ENCODE measurements around the gene FURIN. TPM values are rescaled to one million over a fixed set of nuclear protein-coding genes. Genes with fewer than 3 reads are reported as not detected.
"Not testable (repeated sequence)": the region's sequence is repeated elsewhere in the genome, so short reads cannot be mapped to it uniquely, and the experiment has no call there.

FURIN gene
- 59.2 and 124 TPM in 2 replicates for total RNA-seq

DNA sequence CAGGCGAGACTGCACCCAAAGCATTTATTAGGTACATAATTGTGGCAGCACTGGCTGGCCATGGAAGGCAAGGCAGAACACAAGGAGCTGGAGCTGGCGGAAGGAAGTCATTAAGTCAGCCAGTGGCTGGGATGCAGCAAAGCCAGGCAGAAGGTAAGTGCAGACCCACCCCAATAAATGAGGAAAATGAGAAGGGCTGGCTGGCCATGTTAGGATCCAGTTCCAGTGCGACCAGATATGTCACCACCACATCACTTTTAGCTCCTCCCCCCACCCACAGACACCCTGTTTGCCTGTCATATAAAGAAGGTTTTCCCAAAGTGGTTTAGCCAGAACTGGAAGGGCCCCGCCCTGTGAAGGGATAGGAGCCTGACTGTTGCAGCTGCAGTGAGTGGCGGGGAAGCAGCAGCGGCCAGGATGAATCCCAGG lies at the start of gene FURIN:
FURIN (plus strand) TSS at position 328 of the 429 bp plus-strand sequence. CDS start 7,153 bp downstream, outside the sequence.
- DNase-seq (ENCODE audit: low read depth): no peak

DNA sequence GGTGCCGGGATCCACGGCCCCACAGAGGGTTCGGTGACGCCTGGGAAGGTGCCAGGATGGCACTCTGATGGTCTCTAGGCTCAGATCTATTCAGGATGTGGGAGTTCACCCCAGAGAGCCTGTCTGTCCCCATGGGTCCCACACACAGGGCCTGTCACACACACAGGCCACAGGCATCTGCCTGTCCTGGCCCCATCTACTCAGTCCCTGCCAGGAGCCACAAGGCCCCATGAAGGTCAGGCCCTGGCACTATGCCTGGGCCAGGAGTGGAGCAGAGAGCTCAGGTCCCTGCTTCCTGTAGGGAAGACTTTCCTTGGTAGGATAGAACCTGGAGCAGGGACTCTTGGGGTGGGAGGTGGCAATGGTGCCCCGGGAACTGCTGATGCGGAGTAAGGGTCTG lies 49.0 kb upstream of the FURIN start:
- DNase-seq (ENCODE audit: low read depth): no peak

DNA sequence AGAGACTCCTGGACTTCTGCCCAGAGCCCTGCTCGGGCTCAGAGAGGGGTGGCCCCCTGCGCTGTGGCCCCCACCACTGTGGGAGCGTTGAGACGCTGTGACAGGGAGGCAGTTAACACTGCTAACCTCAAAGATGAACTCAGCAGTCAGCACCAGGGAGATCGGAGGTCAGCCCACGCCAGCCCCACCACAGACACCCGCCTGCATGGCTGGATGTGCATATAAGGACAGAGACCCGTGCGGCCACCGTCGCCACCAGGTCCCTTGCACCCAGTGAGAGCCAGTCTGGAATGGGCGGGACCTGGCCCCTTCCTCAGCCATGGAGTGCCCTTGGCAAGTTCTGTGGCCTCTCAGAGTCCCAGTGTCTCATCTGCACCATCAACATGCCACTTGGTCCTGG lies 48.5 kb upstream of the FURIN start:
- no peak for DNase-seq (ENCODE audit: low read depth)

DNA sequence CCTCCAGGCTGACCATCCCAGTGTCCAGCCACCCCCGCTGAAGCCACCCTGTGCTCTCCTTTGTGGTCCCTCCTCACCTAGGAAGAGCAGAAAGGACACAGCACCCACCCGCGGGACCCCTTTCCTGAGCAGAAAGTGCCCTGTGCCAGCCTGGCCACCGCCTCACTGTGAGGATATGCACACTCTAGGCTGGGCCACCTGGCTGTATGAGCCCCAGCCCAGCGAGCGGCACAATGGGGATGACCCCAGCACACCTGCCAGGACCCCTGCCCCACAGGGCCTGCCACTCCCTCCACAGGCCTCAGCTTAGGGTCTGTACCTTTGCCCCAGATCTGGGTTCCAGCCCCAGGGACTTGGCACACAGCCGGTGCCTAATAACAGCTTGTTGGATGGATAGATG lies 47.9 kb upstream of the FURIN start:
- DNase-seq (ENCODE audit: low read depth): no peak

DNA sequence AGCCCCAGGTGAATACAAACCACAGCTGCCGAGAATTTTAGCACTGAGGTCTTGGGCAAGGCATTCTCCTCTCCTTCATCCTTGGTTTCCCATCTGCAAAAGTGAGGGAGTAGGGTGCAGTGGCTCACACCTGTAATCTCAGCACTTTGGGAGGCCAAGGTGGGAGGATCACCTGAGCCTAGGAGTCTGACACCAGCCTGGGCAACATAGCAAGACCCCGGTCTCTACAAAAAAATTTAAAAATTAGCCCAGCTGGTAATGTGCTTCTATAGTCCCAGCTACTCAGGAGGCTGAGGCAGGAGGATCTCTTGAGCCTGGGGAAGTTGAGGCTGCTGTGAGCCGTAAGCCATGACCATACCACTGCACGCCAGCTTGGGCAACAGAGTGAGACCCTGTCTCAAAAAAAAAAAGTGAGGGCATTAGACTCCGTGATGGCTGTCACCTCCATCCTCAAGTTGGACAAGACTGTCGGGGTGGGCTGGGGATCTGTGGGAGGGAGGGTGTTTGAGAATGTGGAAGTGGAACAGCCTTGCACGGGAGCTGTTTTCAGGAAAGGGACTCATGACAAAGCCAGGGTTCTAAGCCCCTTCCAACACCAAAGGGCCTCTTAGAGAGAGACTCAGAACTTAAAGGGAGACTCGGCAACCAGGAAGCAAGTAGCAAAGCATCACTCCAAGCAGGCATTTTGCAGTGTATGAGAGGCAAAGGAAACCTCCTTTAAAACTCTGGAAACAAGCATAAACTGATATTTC lies 46.0 kb upstream of the FURIN start:
- no peak for DNase-seq (ENCODE audit: low read depth)

DNA sequence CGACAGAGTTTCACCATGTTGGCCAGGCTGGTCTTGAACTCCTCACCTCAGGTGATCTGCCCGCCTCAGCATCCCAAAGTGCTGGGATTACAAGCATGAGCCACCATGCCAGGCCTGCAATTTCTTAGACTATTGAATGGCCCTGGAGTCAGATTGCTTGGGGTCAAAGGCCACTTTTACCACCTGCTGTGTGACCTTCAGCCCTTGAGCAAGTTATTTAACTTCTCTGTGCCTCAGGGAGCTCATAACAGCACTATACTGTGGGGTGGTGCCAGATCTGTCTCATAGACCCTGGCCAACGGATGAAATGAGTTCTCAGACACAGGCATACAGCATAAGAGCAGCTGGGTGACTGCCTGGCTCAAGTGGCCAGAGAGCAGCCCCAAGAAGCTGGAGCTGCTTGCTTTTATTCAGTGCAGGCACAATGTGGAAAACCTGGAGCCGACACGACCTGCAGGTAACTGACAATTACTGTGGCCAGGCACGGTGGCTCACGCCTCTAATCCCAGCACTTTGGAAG lies 44.9 kb upstream of the FURIN start:
- DNase-seq (ENCODE audit: low read depth): no peak

DNA sequence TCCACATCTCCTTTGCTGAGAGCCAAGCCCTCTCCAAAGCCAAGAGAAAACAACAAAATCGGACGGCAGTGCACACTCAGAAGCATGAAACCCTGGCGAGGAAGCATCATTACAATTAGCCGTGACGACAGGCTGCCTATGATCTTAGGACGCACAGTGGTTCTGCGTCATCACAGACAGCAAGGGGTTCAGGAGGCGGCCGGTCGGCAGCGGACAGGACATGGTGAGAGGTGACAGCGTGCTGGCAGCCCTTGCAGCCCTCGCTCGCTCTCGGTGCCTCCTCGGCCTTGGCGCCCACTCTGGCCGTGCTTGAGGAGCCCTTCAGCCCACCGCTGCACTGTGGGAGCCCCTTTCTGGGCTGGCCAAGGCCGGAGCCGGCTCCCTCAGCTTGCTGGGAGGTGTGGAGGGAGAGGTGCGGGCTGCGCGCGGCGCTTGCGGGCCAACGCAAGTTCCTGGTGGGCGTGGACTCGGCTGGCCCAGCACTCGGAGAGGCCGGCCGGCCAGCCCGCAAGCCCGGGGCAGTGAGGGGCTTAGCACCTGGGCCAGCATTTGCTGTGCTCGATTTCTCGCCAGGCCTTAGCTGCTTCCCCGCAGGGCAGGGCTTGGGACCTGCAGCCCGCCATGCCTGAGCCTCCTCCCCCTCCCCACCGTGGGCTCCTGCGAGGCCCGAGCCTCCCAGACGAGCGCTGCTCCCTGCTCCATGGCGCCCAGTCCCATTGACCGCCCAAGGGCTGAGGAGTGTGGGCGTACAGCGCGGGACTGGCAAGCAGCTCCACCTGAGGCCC lies 43.1 kb upstream of the FURIN start:
- DNase-seq (ENCODE audit: low read depth): not testable (repeated sequence)

DNA sequence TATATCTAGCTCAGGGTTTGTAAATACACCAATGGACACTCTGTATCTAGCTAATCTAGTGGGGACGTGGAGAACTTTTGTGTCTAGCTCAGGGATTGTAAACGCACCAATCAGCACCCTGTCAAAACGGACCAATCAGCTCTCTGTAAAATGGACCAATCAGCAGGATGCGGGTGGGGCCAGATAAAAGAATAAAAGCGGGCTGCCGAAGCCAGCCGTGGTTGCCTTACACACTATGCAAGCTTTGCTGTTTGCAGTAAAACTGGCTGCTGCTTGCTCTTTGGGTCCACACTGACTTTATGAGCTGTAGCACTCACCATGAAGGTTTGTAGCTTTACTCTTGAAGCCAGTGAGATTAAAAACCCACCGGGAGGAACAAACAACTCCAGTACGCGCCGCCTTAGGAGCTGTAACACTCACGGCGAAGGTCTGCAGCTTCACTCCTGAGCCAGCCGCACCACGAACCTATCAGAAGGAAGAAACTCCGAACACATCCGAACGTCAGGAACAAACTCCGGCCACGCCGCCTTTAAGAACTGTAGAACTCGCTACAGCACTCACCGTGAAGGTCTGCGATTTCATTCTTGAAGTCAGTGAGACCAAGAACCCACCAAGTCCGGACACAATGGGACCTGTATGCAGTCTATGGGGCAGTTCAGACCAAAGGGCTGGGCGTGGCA lies 42.0 kb upstream of the FURIN start:
- not testable (repeated sequence) for DNase-seq (ENCODE audit: low read depth)

DNA sequence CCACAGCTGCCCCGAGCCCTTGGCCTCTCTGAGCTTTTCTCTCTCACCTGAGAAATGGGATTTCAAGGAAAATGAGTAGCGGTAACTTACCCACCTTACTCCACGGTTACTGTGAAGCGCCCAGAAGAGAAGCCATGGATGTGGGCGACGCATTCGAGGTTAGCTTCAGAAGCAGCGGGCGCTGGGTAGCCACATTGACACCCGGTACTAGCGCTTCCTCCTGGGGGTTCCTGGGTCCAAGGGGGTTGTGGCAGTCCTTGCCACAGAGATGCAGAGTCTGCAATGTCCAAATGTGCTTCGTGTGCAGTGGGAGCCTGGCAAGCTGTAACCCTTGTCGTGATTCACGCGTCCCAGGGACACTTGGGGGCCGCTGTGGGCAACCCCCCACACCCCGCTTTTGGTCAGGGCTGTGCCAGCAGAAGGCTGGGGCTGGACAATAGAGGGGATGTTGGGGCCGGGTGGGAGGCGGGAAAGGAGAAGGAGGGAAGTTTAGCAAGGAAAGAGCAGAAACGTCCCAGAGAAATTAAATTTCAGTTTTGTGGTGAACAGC lies 41.4 kb upstream of the FURIN start:
- no peak for DNase-seq (ENCODE audit: low read depth)

DNA sequence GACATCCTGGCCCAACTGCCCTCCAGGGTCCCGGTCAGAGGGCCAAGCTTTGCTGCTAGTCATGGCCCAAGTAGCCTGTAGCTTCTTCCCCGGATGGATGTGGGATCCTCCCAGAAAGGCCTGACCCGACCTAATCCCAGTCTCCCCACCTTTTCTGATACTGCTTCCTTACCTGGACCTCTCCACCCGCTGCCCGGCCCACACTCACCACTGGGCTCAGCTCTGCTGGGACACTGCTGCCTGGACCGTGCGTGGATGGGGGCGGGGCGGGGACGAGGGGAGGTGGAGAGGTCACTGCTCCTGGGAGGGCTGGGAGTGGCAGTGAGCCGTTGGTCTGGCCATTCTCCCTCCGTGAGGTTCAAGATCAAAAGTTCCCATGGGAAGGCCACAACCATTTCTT lies 40.3 kb upstream of the FURIN start:
- DNase-seq (ENCODE audit: low read depth): no peak

DNA sequence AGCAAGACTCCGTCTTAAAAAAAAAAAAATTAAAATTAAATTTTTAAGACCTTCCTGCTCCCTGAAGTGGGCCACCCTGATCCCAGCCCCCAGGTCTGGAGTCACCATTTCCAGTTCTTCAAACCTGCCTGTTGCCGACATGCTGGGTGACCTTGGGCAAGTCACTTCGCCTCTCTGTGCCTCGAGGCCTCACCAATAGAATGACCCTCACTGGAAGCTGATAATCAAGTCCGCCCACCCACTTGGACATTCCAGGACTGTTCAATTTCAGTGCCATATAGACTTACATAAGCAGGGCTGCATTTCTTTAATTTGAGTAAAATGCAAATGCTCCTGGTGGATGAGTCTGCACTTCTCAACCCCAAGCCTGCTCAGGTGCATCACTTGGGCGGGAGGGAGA lies 39.3 kb upstream of the FURIN start:
- no peak for DNase-seq (ENCODE audit: low read depth)

DNA sequence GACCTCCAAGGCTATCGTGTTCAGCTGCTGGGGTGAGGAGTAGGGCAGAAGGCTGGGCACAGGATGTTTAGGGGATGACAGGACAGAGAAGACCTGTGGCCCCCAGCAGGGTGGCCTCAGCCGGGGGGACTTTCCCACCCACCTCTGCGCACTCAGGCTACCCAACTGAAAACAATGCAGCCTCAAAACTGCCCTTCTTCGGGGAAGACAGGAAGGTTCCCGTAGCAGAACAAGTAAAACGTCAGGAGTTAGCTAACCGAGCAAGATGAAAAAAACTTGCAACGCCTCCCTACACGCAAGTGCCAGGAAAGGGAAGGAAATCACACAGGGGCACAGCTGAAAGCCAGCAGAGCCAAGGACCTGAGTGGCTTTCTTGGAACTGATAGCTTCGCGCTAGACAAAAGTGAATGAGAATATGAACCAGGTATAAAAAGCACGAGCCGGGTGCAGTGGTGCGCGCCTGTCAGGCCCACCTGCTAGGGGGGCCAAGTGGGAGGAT lies 38.4 kb upstream of the FURIN start:
- peak; percentile 45 for DNase-seq (ENCODE audit: low read depth)

DNA sequence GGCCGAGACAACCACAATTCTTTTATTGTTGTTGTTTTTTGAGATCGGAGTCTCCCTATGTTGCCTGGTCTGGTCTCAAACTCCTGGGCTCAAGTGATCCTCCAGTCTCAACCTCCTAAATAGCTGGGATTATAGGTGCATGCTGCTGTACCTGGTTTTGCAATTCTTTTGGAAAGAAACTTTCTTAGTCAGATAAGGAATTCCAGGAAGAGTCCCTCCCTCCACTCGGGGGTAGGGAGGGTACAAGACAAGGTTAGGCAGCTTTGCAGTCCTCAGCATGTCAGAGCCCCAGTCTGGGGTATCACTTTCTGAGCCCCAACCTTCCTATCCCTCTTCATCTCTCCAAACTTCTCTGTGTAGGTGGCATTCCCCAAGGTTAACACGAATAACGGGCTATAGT lies 33.8 kb upstream of the FURIN start:
- DNase-seq (ENCODE audit: low read depth): no peak

DNA sequence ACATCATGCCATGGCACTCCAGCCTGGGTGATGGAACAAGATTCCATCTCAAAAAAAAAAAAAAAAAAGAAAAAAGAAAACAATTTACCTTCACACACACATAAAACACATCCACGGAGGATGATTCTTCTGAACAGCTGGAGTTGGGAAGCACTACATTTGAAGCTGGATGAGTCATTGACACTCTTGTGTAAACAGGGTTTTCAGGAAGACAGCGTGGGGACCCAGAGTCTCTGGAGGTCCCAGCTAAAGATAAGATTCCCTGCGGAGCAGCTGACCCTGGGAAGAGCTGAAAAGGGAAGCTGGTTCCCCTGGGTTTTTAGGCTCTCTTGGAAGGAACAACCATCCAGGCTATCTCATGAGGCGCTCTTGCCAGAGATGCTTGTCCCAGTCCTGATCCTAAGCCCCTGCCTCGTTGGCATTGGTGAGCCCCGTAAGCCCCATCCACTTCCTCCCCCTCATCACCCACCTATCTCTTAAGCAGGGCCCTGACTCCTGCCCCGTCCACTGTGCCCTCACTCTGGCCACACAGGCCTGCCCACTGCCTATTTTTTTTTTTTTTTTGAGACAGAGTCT lies 32.0 kb upstream of the FURIN start:
- DNase-seq (ENCODE audit: low read depth): peak; percentile 40

DNA sequence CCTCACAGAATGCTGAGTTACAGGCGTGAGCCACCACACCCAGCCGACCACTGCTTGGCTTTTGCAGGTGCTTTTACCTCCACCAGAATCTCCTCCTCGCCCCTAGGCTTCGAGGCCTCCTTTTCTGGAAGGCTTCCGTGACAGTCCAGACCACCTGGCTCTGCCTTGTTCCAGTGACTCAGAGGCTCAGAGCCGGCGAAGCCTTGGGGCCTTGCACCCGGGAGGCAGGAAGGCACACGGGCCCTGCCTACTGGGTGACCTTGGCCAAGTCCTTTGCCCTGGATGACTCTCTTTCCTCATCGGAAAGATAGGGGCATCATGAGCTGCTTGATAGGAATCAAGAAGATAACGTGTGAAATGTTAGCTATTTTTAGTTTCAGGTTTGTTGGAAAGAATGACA lies 31.3 kb upstream of the FURIN start:
- DNase-seq (ENCODE audit: low read depth): no peak

DNA sequence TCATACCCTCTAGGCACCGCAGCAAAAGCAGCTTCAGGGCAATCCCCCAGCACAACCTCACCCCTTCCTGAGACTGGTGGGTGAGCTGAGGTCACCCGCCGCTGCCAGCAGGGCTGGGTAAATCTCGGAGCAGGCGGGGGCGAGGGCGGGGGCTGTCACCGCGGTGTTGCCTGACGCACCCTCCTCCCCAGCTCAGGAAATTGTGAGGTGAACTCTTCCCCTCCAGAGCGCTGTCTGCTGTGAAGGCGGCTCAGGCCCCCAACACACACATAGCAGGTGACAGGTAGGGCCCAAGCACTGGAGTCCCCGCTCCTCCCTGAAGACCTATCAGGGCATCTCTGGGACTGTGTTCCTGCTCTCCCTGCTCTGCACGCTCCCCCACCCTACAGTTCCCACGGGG lies 30.2 kb upstream of the FURIN start:
- no peak for DNase-seq (ENCODE audit: low read depth)

DNA sequence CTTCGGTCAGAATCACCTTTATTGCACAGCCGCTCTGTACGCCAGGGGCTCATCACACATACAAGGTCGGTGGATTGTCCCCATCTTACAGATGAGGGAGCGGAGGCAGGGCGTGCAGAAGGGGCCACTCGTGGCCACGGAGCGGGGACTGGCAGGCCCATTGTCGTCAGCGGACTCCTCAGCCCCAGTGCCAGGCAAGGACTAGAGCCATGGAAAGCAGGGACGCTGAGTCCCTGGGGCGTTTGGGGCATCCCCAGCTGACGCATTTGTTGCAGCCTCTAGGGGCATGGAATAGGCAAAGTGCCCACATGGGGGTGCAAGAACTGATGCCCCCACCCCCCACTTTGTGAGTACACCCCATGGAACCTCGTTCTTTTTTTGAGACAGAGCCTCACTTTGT lies 29.8 kb upstream of the FURIN start:
- no peak for DNase-seq (ENCODE audit: low read depth)

DNA sequence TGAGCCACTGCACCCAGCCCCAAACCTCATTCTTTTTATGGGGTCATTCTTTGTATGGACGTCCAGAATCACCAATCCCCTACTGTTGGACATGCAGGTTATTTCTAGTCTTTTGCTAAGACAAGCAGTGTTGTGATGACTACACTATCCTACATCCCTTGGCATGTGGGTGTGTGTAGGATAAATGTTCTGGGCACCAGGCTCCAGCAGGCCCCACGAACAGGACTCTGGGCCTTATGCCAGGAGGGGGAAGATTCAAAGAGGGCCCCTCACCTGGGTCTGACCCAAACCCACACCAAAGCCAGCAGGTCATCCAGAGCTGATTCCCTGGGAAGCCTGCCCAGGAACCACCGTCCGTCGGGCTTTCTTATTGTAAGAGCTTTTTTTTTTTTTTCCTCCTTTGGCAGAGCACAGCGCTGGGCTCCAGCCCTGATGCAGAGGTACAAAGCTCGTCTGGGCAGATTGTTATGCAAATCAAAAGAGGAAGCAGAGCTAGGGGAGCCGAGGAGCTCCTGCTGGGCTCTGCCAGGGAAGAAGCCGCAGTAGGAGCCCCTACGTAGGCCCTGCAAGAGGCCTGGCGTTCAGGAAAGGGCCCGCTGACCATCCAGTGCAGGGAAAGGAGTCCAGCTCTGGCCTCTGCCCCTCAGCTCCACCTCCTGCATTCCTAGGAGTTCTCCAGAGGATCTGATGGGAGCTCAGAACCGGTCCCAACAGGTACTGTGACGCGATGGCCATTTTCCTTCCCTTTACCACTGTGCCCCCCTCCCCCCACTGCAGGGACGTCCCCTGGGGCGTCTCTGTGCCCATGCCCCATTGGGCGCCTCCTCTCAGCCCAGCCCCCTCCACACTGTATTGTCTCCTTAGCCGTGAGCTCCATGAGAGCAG lies 29.0 kb upstream of the FURIN start:
- DNase-seq (ENCODE audit: low read depth): peak; percentile 63

DNA sequence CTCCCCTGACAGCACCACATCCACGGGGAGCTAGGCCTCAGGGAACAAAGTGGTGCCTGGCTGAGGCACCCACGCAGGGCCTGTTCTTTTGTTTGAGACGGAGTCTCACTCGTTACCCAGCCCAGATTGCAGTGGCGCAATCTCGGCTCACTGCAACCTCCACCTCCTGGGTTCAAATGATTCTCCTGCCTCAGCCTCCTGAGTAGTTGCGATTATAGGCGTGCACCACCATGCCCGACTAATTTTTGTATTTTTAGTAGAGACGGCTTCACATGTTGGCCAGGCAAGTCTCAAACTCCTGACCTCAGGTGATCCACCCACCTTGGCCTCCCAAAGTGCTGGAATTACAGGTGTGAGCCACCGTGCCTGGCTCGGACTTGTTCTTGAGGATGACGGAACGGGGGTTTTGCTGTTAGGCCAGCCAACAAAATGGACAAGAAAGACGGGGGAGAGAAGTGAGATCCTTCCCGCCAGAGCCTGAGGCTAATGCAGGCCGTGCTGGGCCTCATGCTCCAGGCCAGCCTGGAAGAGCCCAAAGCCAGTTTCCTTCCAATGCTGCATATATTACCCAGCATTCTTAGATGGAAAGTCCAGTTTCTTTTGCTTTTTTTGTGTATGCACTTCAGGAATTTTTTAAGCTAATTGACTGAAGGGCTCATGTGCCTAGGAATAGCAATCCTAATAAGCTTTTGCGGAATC lies 28.1 kb upstream of the FURIN start:
- DNase-seq (ENCODE audit: low read depth): no peak

DNA sequence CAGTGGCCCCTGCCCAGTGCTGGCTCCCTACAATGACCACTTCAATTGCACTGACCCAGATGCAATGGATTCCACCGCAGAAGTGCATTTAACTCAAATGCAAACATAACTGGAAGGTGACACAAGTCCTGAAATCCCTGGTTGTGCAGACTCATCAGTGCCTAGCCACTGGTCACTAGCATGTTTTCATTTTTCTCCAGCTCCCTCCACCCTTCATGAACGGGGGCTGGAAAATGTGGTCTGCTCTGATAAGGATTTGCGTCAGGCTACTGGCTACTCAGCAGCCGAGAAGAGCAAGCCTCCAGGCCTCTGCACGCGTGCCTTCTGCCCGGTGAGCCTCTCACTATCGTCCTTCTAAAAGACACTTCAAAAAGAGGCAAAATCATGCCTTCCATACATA lies 27.4 kb upstream of the FURIN start:
- no peak for DNase-seq (ENCODE audit: low read depth)

Data from renal cortical epithelial cell (primary cell).